ENCODE results near the gene P2RX6.

DNA sequence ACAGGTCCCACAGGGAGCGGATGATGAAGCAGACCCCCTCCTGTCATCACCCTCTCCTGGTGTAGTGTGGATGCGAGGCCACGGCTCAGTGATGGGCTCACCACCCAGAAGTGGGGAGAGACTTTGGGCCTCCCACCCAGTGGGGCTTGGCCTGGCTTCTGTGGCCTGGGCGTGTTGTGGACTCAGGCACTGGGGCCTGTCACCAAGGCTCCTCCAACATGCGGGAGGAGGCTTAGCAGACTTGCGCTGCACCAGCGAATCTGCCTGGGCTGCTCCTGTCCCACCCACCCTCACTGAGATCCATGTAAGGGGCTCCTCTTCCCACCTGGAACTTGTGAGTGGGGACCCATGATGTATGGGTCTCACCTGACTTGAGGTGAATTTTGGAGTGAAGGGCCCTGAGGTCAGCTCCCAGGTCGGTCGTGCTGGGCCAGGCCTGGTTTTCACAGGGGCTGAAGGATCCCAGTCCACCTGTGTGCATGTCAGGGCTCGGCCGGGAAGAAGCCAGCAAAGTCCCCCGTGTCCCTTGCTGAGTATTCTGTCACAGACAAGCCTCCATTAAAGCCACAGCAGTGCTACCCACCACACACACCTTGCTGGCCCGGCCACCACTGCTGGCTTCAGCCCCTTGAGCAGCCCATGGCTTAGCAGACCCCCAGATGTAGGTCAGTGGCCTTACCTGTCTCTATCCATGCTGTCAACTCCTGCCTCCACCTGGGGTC is 17.3 kb upstream of the P2RX6 start:
- TF ChIP-seq, protein P1, sequence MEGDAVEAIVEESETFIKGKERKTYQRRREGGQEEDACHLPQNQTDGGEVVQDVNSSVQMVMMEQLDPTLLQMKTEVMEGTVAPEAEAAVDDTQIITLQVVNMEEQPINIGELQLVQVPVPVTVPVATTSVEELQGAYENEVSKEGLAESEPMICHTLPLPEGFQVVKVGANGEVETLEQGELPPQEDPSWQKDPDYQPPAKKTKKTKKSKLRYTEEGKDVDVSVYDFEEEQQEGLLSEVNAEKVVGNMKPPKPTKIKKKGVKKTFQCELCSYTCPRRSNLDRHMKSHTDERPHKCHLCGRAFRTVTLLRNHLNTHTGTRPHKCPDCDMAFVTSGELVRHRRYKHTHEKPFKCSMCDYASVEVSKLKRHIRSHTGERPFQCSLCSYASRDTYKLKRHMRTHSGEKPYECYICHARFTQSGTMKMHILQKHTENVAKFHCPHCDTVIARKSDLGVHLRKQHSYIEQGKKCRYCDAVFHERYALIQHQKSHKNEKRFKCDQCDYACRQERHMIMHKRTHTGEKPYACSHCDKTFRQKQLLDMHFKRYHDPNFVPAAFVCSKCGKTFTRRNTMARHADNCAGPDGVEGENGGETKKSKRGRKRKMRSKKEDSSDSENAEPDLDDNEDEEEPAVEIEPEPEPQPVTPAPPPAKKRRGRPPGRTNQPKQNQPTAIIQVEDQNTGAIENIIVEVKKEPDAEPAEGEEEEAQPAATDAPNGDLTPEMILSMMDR (IDR thresholded peaks at IDR 0.05), result no peak
- no peak for TF ChIP-seq POLR2A (IDR thresholded peaks at IDR 0.05)

Measured in right lobe of liver (tissue), 4 donors.